GM12878 (cell line): ENCODE measurements around the gene SDR9C7. TPM values are rescaled to one million over a fixed set of nuclear protein-coding genes. Genes with fewer than 3 reads are reported as not detected.
"Not testable (repeated sequence)": the region's sequence is repeated elsewhere in the genome, so short reads cannot be mapped to it uniquely, and the experiment has no call there.

Experiments used
- ATAC-seq: fragments of 200-7000 bp; cut with Tn5 transposase; 3 replicates; pipeline ENCODE4 v1.9.1; 2020; ENCODE audit warnings: mild to moderate bottlenecking, moderate library complexity
- BruUV-seq: library from RNA; stranded (reverse); fragments of 400-500 nt; replicated peaks from 2 replicates; lab custom pipeline; 2021; lab: Mats Ljungman, UMichigan
- CTCF ChIA-PET: fragments of 300-600 bp; sonication (Branson Sonifier 250); formaldehyde crosslinking; extraction: SDS; loops from one replicate; lab custom pipeline; 2021; ENCODE audit warnings: inconsistent platforms; lab: Yijun Ruan, JAX
- POLR2A ChIA-PET: fragments of 350-600 bp; formaldehyde crosslinking; extraction: SDS; loops from one replicate; lab custom pipeline; 2021; ENCODE audit warnings: inconsistent platforms; lab: Charles Lee
- RAD21 ChIA-PET: fragments of 300-600 bp; sonication (Branson Sonifier 250); formaldehyde crosslinking; loops from one replicate; lab custom pipeline; 2023; ENCODE audit warnings: antibody characterized with exemption; ENCODE audit not compliant: unreplicated experiment; lab: Charles Lee
- SMC1A ChIA-PET: fragments of 300-600 bp; sonication (Branson Sonifier 250); formaldehyde crosslinking; loops from one replicate; lab custom pipeline; 2023; ENCODE audit not compliant: unreplicated experiment, uncharacterized antibody; lab: Charles Lee
- DNase-seq: peaks from one replicate; pipeline ENCODE4 v3.0.0-alpha.2; 2011; ENCODE audit warnings: low read depth, low spot score
- FAIRE-seq: peaks from 3 replicates; lab custom pipeline; 2011; peaks lifted over from hg19 to GRCh38; lab: Jason Lieb, UNC
- H2AFZ ChIP-seq: 2 replicates; pipeline ENCODE4 v1.6.0; 2011; ENCODE audit warnings: low read depth, low read length, control low read depth; ENCODE audit not compliant: control insufficient read depth
- H3K27ac ChIP-seq: 2 replicates; pipeline ENCODE4 v1.5.1; 2011; ENCODE audit warnings: control low read depth; ENCODE audit not compliant: control insufficient read depth, insufficient read depth
- H3K27me3 ChIP-seq, 2 experiments: replicated peaks in 1 of 2; 2 replicates each; pipeline versions ENCODE4 v1.6.0 to v1.6.1; 2011; ENCODE audit warnings: low read length in 1 of 2; ENCODE audit not compliant: control insufficient read depth in 2 of 2, insufficient read depth in 2 of 2
- H3K36me3 ChIP-seq, 2 experiments: 2 replicates each; pipeline ENCODE4 v1.5.1; 2011; ENCODE audit warnings: low read length in 1 of 2; ENCODE audit not compliant: control insufficient read depth in 2 of 2, insufficient read depth in 2 of 2
- H3K4me1 ChIP-seq: 2 replicates; pipeline ENCODE4 v1.6.1; 2011; ENCODE audit warnings: mild to moderate bottlenecking, low read length, moderate library complexity, mixed read lengths; ENCODE audit not compliant: control insufficient read depth, insufficient read depth
- H3K4me2 ChIP-seq: 2 replicates; pipeline ENCODE4 v1.6.0; 2011; ENCODE audit warnings: control low read depth; ENCODE audit not compliant: control insufficient read depth, insufficient read depth
- H3K4me3 ChIP-seq: fragments of 200-600 bp; sonication (generic); 2 replicates; pipeline ENCODE4 v1.5.1; 2016
- H3K79me2 ChIP-seq: 2 replicates; pipeline ENCODE4 v1.6.0; 2011; ENCODE audit warnings: low read length; ENCODE audit not compliant: control insufficient read depth, insufficient read depth
- H3K9ac ChIP-seq: 2 replicates; pipeline ENCODE4 v1.8.0; 2011; ENCODE audit warnings: low read length, control low read depth, mixed read lengths; ENCODE audit not compliant: control insufficient read depth, insufficient read depth
- H3K9me3 ChIP-seq: replicated peaks from 3 replicates; pipeline ENCODE4 v1.5.1; 2011; ENCODE audit warnings: mild to moderate bottlenecking, low read length; ENCODE audit not compliant: control insufficient read depth, insufficient read depth
- H4K20me1 ChIP-seq: 2 replicates; pipeline ENCODE4 v1.6.0; 2011; ENCODE audit not compliant: control insufficient read depth, insufficient read depth
- WGBS: methylation state at CpG from one replicate; pipeline ENCODE4 v1.1.6; 2016; ENCODE audit warnings: low lambda C conversion rate; ENCODE audit not compliant: insufficient replicate concordance, insufficient coverage; ENCODE audit errors: missing lambda C conversion rate; 5-methylcytosine and 5-hydroxymethylcytosine counted together
- in situ Hi-C: fragments of 300-500 bp; cut with MboI; formaldehyde crosslinking; loops from 9 replicates; pipeline ENCODE4 v1.14.3; 2018; ENCODE audit warnings: mixed read lengths
- intact Hi-C: fragments of 100-400 bp; cut with micrococcal nuclease; formaldehyde crosslinking; loops from one replicate; pipeline ENCODE4 v1.14.2; 2022; ENCODE audit not compliant: unreplicated experiment
- polyA plus RNA-seq, 11 experiments: library from polyadenylated mRNA; depleted of rRNA in 4 of 11; unstranded in 6 of 11; stranded (reverse) in 5 of 11; fragments of >200 nt; fragmentation: Nextera tagmentation in 4 of 11; fragmentation: Illumina TruSeq in 1 of 11; extraction: Ambion mirVana in 4 of 11; extraction: Trizol in 1 of 11; gene quantifications; 1 replicate in 1 of 11; 2 replicates in 10 of 11; pipeline versions ENCODE4 v1.2.1 to v1.2.3, GENCODE V29; 2011 to 2016; ENCODE audit warnings: inconsistent platforms in 2 of 11, missing spikeins in 2 of 11, low read depth in 1 of 11
- total RNA-seq, 4 experiments: library from RNA; depleted of rRNA in 3 of 4; stranded (reverse); fragments of >200 nt in 3 of 4; fragmentation: Illumina TruSeq in 1 of 4; extraction: Trizol in 1 of 4; gene quantifications; 2 replicates each; pipeline versions ENCODE4 v1.2.1 to v1.2.3, GENCODE V29; 2013 to 2021

Gene SDR9C7
- total and polyA plus RNA-seq, 10 of the 15 experiments (the other 5 are each of a cell fraction or from before 2014, with no cell fraction given), result 0.04 TPM; not detected in 9

DNA sequence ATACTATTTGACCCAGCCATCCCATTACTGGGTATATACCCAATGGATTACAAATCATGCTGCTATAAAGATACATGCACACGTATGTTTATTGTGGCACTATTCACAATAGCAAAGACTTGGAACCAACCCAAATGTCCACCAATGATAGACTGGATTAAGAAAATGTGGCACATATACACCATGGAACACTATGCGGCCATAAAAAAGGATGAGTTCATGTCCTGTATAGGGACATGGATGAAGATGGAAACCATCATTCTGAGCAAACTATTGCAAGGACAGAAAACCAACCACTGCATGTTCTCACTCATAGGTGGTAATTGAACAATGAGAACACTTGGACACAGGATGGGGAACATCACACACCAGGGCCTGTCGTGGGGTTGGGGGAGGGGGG is 40.0 kb upstream of the SDR9C7 start:
- SMC1A ChIA-PET, FAIRE-seq: not testable (repeated sequence)

DNA sequence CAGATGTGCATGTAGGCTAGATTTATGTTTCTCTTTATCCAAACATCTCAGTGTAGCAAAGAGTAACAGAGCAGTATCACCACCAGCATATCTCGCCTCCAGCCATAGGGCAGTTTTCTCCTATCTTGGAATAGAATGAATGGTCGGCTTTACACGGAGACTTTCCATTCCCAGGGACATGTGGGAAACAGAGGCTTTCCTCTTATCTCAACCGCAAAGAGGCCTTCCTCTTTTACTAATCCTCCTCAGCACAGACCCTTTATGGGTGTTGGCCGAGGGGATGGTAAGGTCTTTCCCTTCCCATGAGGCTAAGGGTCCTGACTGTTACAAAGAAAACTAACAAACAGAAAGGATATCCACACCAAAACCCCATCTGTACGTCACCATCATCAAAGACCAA is 34.7 kb upstream of the SDR9C7 start:
- RAD21 ChIA-PET, result not testable (repeated sequence)

More for the DNA sequence above, 40.0 kb upstream of the SDR9C7 start:
- H2AFZ ChIP-seq, DNase-seq, CTCF ChIA-PET, H3K27ac ChIP-seq, H3K27me3 ChIP-seq, H4K20me1 ChIP-seq, H3K4me3 ChIP-seq, BruUV-seq, H3K4me2 ChIP-seq, ATAC-seq, POLR2A ChIA-PET, H3K4me1 ChIP-seq, H3K36me3 ChIP-seq, H3K79me2 ChIP-seq, H3K9ac ChIP-seq, RAD21 ChIA-PET, H3K9me3 ChIP-seq, in situ Hi-C loops, intact Hi-C loops: not testable (repeated sequence)
- WGBS, result 53% methylated on average over 3 of the region's 3 CpGs

DNA sequence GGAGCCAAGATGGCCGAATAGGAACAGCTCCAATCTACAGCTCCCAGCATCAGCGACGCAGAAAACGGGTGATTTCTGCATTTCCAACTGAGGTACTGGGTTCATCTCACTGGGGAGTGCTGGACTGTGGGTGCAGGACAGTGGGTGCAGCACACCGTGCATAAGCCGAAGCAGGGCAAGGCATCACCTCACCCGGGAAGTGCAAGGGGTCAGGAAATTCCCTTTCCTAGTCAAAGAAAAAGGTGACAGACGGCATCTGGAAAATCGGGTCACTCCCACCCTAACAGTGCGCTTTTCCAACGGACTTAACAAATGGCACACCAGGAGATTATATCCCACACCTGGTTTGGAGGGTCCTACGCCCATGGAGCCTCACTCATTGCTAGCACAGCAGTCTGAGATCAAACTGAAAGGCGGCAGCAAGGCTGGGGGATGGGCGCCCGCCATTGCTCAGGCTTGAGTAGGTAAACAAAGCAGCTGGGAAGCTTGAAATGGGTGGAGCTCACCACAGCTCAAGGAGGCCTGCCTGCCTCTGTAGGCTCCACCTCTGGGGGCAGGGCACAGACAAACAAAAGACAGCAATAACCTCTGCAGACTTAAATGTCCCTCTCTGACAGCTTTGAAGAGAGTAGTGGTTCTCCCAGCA is 31.9 kb upstream of the SDR9C7 start:
- intact Hi-C loops, result not testable (repeated sequence)

More for the DNA sequence above, 34.7 kb upstream of the SDR9C7 start:
- H2AFZ ChIP-seq, FAIRE-seq, SMC1A ChIA-PET, H3K36me3 ChIP-seq, POLR2A ChIA-PET, H3K27ac ChIP-seq, H3K4me2 ChIP-seq, H3K27me3 ChIP-seq, H3K9ac ChIP-seq, in situ Hi-C loops, H3K4me1 ChIP-seq, H3K4me3 ChIP-seq, ATAC-seq, BruUV-seq, H3K79me2 ChIP-seq, H4K20me1 ChIP-seq, DNase-seq, H3K9me3 ChIP-seq, CTCF ChIA-PET, intact Hi-C loops: not testable (repeated sequence)
- WGBS, result 41% methylated on average over 6 of the region's 6 CpGs

DNA sequence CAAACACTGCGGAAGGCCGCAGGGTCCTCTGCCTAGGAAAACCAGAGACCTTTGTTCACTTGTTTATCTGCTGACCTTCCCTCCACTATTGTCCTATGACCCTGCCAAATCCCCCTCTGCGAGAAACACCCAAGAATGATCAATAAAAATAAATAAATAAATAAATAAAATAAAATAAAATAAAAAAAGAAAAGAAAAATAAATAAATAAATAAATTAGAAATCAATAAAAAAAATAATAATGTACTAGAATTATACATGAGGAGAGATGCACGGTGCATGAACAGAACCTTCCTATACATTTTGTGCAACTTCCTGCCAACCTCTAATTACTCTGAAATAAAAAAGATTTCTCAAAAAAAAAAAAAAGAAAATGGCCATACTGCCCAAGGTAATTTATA is 30.9 kb upstream of the SDR9C7 start:
- H3K4me3 ChIP-seq, H3K27ac ChIP-seq, H3K9ac ChIP-seq, H3K27me3 ChIP-seq, in situ Hi-C loops, H3K9me3 ChIP-seq, H2AFZ ChIP-seq, H3K4me1 ChIP-seq, ATAC-seq, H3K36me3 ChIP-seq, H3K4me2 ChIP-seq, intact Hi-C loops, BruUV-seq, H3K79me2 ChIP-seq, FAIRE-seq, SMC1A ChIA-PET, DNase-seq, H4K20me1 ChIP-seq, RAD21 ChIA-PET, CTCF ChIA-PET, POLR2A ChIA-PET: not testable (repeated sequence)
- 91% methylated on average over 1 of the region's 4 CpGs for WGBS

More for the DNA sequence above, 31.9 kb upstream of the SDR9C7 start:
- DNase-seq, H3K4me2 ChIP-seq, SMC1A ChIA-PET, CTCF ChIA-PET, H3K9ac ChIP-seq, H3K4me3 ChIP-seq, H3K36me3 ChIP-seq, H3K27me3 ChIP-seq, H3K9me3 ChIP-seq, BruUV-seq, RAD21 ChIA-PET, H3K79me2 ChIP-seq, H2AFZ ChIP-seq, FAIRE-seq, ATAC-seq, H3K4me1 ChIP-seq, POLR2A ChIA-PET, in situ Hi-C loops, H4K20me1 ChIP-seq, H3K27ac ChIP-seq: not testable (repeated sequence)
- WGBS, result 76% methylated on average over 15 of the region's 15 CpGs
